DMS53 (cell line): ENCODE data around the gene SLC2A3.
"Not testable (repeated sequence)": the region's sequence is repeated elsewhere in the genome, so short reads cannot be mapped to it uniquely, and the experiment has no call there.

ENCODE experiments used
- DNase-seq: peaks from one replicate; lab custom pipeline; 2025; lab: John Stamatoyannopoulos, UW

The SLC2A3 gene

DNA sequence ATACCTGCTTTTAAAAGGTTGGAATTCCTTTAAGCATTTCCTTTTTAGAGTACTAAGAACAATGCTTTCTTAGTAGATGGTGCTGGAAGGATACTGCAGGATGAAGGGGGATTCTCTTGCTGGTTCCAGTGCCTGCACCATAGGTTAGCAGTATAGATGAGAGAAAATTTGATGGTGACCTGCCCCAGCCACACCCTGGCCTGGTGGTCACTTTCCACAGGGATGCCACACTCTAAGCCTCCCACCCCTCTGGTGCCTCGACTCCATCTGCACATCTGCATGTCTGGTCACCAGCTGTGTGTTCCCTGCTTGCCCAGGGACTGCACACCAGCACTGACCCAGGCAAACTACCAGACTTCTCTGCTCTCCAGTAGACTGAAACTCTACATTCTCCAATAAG, 19.1 kb downstream of the SLC2A3 start:
- no peak for DNase-seq

DNA sequence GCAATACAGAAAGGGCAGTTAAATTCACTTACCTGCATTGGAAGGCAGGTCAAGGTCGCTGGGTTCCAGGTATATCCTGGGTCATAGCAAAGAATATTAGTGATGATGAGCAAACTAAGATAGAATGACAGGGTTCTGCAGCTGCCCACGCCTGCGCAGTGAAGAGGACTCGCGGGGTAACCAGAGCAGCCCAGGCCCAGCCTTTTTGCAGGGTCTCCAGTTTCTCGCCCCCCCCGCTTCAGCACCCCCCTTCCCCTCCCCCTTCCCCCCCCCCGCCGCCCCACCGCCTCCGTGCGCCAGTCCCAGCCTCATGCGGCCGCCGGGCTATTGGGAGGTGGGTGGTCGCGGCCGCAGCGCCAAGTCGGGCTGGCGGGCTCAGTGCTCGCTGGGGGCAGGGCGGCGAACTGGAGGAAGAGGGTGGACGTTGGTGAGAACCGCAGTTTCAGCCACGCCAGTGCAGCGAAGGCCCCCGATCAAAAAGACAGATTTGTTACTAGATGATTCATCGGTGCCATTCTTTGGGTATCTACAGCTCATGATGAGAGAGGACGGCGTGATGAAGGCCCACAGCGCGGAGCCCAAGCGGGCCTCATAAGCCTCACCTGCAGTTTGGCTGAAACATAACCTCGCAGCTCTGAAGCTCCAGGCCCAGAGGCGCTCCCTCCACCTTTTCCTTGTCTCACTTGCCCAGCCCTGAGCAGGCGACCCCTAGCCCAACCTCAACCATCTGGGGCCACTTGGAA, 20.2 kb downstream of the SLC2A3 start:
- DNase-seq: no peak

DNA sequence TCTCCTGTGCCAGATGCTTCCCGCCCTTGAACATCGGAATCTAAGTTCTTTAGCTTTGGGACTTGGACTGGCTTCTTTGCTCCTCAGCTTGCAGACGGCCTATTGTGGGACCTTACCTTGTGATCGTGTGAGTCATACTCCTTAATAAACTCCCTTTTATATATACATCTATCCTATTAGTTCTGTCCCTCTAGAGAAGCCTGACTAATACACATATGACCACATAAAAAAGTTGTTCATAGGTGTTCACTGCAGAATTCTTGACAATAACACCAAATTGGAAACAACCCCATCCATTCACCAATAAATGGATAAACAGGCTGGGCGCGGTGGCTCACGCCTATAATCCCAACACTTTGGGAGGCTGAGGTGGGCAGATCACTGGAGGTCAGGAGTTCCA, 25.9 kb downstream of the SLC2A3 start:
- DNase-seq: not testable (repeated sequence)

DNA sequence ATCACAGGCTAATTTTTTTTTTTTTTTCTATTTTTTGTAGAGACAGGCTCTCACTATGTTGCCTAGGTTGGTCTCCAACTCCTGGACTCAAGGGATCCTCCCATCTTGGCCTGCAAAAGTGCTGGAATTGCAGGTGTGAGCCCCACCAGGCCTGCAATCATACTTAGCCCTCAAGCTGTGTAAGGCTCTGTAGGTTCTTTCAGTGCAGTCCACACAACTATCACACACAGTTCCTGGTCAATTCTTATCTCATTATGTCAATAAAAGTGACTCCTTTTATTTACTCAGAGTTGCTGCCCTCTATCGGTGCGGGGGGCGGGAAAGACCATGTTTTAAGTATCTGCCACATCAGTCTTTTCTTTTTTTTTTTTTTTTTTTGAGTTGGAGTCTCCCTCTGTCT, 29.0 kb downstream of the SLC2A3 start:
- peak; percentile 81 for DNase-seq

DNA sequence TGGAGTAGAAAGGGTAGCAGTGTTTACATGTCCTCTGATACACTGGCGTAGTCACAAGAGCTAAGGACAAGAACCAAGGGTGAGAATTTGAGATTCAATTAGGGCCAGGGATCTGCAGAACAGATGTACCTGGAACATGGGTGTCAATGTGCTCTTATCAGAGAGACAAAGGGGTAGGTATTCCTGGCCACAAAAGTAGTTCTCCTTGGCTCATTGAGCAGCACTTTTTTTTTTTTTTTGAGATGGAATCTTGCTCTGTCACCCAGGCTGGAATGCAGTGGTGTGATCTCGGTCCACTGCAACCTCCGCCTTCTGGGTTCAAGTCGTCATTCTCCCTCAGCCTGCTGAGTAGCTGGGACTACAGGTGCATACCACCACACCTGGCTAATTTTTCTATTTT, 29.7 kb downstream of the SLC2A3 start:
- not testable (repeated sequence) for DNase-seq

DNA sequence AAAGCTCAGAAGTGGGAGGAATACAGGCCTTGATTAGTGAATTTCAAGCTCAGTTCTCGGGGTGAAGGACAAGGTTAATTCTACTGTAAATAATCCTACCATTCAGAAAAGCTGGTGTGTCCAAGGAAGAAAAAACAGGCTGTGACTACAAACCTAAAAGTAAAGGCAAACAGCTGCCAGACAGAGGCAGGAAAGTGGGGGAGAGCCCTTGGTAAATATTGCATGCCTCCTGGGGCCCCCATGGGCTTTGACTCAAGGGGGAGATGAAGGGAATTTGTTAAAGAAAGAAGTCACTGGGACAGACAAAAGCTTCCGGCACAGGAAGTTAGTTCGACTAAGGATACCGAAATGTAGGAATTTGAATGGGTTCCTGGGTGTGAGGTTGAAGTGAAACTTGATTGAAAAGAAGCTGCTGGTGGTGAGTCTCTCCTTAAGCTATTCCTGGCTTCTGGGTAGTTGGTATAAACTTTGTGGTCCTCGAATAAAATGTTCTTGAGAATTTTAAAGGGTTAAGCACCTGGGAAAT, 30.3 kb downstream of the SLC2A3 start:
- DNase-seq: not testable (repeated sequence)

DNA sequence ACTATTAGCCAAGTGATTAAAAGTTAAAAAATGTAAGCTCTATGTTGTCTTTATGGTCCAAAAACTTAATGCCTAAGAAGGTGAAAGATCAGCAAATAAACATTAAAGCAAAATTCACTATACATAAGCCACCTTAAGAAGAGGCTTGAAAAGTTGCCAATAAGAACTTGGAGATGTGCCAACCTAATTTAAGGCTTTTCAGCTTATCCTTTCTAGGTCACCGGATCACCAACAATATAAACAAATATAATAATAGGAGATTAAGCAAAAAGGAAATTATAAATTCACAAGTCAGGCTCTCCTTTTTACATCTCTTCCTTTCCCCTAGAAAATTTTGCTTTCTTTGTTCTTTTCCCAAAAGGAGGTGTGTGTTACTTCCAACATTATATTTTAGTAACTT, 30.9 kb downstream of the SLC2A3 start:
- DNase-seq: no peak

DNA sequence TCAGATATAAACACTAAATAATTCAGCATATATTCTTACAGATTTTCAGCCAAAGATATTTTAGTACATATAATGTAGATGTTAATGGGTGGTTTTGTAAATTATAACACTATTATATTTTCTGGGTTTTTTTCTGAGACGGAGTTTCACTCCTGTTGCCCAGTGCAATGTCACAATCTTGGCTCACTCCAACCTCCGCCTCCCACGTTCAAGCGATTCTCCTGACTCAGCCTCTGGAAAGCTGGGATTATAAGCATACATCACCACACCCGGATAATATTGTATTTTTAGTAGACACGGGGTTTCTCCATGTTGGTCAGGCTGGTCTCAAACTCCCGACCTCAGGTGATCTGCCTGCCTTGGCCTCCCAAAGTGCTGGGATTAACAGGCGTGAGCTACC, 33.6 kb downstream of the SLC2A3 start:
- not testable (repeated sequence) for DNase-seq

DNA sequence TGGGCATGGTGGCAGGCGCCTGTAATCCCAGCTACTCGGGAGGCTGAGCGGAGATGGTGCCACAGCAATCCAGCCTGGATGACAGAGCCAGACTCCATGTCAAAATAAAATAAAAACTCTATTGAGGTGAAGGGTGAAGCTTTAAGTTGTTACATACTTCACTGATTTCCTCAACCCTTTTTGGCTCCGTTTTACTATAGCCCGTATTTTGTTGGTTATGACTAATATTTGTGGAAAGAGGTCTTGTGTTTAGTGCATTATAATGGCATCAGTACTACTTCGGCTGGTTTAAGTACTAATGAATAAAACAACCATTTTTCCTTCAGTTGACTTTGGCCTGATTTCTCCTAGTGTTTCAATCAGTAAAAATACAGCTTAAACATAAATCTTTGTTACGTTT, 36.2 kb downstream of the SLC2A3 start:
- DNase-seq: no peak

DNA sequence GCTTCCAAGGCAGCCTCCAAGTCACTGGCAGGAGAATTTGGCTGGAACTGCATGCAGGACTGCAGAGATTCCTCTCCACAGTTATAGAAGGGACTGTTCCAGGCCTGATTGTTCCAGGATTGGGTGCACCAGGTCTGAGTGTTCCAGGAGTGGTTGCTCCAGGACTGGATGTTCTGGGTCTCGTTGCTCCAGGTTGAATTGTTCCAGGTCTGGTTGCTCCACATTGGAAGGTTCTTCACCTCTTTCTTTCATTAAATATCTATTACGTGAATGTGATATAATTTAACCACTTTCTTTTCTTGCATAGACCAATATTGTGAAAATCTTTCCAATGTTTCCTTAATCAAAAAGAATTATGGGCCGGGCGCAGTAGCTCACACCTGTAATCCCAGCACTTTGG, 39.3 kb downstream of the SLC2A3 start:
- DNase-seq: not testable (repeated sequence)

DNA sequence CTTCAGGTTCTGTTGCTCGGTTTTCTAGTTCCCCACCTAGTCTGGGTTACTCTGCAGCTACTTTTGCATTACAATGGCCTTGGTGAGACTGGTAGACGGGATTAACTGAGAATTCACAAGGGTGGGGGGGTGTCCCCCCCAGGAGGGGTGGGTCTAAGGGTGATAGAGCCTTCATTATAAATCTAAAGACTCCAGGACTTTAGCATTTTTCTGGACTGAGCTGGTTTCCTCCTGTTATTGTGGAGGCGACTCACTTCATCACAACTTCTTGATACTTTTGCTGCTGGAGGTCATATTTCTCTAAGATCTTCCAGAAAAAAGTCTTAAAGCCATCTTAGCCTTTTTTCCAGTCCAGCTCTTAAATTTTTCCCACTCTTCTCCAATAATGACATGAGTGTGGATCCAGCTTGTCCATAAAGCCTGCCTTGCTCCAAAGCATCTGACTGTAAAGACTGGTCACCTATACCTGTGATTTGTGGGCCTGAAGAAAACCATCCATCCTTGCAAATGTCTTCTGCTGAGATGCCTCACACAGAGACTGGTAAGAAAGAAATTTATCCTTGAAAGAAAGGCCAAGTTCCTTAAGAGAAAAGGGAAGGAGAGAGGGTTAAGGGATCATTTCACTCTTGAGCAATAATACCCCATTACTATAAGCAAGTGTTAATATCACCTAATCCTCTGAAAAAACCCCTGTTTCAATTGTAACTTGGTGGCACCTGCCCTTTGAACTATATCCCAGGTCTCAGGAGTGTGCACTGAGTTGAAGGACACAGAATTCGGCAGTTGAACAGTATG, 43.6 kb downstream of the SLC2A3 start:
- DNase-seq: no peak

DNA sequence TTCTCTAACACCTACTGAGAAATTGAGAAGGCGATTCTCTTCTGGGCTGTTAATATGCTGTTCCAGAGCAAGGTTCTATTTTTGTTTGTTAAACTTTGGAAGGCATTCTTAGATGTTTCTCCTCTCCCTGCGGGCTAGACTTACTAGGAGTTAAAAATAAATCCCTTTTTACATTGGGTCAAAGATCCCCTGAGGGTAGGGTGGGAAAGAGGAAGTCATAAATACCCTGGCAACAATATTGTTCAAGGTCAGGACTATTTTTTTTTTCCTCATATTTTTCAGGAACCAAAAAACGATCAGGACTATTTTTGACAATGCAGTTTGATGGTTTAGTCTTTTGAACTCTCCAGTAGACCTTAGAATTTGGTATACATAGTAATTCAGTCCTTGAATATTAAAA, 51.3 kb downstream of the SLC2A3 start:
- DNase-seq: no peak

DNA sequence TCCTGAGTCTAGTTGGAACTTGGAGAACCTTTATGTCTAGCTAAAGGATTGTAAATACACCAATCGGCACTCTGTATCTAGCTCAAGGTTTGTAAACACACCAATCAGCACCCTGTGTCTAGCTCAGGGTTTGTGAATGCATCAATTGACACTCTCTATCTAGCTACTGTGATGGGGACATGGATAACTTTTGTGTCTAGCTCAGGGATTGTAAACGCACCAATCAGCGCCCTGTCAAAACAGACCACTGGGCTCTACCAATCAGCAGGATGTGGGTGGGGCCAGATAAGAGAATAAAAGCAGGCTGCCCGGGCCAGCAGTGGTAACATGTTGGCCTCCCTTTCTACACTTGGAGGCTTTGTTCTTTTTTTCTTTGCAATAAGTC, 54.3 kb downstream of the SLC2A3 start:
- not testable (repeated sequence) for DNase-seq

DNA sequence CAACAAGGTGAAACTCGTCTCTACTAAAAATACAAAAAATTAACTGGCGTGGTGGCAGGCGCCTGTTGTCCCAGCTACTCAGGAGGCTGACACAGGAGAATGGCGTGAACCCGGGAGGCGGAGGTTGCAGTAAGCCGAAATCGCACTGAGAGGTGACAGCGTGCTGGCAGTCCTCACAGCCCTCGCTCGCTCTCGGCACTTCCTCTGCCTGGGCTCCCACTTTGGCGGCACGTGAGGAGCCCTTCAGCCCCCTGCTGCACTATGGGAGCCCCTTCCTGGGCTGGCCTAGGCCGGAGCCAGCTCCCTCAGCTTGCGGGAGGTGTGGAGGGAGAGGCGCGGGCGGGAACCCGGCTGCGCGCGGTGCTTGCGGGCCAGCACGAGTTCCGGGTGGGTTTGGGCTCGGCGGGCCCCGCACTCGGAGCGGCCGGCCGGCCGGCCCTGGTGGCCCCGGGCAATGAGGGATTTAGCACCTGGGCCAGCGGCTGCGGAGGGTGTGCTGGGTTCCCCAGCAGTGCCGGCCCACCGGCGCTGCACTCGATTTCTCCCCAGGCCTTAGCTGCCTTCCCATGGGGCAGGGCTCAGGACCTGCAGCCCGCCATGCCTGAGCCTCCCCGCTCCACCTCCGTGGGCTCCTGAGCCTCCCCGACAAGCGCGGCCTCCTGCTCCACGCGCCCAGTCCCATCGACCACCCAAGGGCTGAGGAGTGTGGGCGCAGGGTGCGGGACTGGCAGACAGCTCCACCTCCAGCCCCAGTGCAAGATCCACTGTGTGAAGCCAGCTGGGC, 54.8 kb downstream of the SLC2A3 start:
- not testable (repeated sequence) for DNase-seq

DNA sequence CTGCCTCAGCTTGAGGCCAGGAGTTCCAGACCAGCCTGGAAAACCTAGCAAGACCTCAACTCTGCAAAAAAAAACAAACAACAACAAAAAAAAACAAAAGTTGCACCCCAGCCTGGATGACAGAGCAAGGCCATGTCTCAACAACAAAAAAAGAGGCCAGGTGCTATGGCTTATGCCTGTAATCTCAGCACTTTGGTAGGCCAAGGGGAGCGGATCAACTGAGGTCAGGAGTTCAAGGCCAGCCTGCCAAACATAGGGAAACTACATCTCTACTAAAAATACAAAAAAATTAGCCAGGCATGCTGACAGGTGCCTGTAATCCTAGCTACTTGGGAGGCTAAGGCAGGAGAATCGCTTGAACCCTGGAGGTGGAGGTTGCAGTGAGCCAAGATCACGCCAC, 56.7 kb downstream of the SLC2A3 start:
- no peak for DNase-seq

DNA sequence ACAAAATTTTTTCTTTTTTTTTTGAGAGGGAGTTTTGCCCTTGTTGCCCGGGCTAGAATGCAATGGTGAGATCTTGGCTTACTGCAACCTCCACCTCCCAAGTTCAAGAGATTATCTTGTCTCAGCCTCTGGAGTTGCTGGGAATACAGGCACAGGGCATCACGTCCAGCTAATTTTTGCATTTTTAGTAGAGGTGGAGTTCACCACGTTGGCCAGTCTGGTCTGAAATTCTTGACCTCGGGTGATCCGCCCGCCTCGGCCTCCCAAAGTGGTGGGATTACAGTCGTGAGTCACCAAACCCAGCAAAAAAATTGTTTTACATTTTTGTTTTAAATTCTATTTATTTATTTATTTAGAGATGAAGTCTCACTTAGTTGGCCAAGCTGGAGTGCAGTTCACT, 58.6 kb downstream of the SLC2A3 start:
- DNase-seq: no peak

DNA sequence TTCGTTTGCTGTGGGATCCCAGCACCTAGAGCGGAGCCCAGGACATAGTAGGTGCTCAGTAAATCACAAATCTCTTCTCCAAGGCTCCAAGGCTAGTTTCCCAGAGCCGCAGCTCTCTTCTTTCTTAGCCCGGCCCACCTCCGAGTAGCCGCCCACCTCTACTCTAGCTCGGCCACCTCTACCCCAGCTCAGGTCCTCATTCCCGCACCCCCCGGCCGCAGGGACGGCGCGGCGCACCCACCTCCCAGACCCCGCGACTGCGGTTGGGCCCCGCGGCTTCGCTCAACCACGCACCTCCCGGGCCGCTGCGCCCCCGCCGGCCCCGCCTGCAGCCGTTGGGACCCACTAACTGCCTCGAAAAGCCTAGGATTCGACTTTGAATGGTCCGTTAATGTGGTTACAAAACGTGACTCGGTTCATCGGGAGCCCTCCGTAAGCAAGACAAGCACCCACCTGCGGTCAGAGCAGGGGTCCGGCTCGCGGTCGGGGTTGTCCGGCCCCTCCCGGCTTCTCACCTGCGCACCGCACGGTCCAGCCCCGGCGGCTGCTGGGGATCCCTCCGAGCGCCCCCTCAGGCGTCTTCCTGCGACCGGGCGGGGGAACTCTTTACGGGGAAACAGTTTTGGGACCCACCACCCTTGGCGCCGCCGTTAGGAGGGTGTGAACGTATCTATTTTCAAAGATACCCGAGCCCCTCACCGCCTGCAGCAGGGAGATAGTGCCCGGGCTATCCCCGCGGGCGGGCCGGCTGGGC, 63.2 kb downstream of the SLC2A3 start, which contains the start of gene SLC2A14:
Gene SLC2A14, minus strand, starts transcription at position 350 of the 754 bp plus-strand sequence. CDS start 3,035 bp downstream, outside the sequence.
- no peak for DNase-seq

DNA sequence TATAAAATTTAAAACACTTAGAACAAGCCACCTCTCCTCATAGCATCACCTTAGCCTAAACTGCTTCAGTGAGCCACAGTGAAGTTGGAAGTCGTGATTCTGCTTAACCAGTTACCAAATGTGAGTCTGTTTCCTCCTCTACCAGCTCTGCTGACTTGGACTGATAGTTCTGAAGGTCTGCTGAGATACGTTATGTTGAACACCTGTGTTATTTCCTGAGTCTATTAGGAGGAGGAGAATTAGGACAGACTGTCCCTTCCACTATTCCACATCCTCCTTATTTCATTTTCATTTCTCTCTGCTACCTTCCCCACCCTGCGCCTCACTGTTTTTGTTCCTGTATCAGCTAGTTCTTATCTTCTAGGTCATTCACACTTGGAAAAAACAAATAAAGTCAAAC, 65.7 kb downstream of the SLC2A3 start:
- no peak for DNase-seq
